Adipocyte (in vitro differentiated cells): ENCODE results near the gene LAMA3.
"Not testable (repeated sequence)": the region's sequence is repeated elsewhere in the genome, so short reads cannot be mapped to it uniquely, and the experiment has no call there.

ENCODE experiments used
- DNase-seq: peaks from one replicate; pipeline ENCODE4 v3.0.0-alpha.2; 2015; ENCODE audit warnings: low read depth
- H3K27me3 ChIP-seq: replicated peaks from 2 replicates; pipeline ENCODE4 v1.7.0; 2013; ENCODE audit warnings: mild to moderate bottlenecking, low read length, moderate library complexity; ENCODE audit not compliant: control insufficient read depth, insufficient read depth
- H3K36me3 ChIP-seq: 2 replicates; pipeline ENCODE4 v1.7.0; 2013; ENCODE audit warnings: low read length, mild to moderate bottlenecking, moderate library complexity; ENCODE audit not compliant: control insufficient read depth, insufficient read depth, severe bottlenecking
- H3K4me1 ChIP-seq: 2 replicates; pipeline ENCODE4 v1.7.0; 2013; ENCODE audit warnings: mild to moderate bottlenecking, low read length, moderate library complexity; ENCODE audit not compliant: control insufficient read depth, insufficient read depth
- H3K4me3 ChIP-seq: 2 replicates; pipeline ENCODE4 v1.7.0; 2013; ENCODE audit warnings: mild to moderate bottlenecking, low read length, moderate library complexity
- H3K9ac ChIP-seq: 2 replicates; pipeline ENCODE4 v1.7.0; 2013; ENCODE audit warnings: mild to moderate bottlenecking, low read length, moderate library complexity
- H3K9me3 ChIP-seq: 2 replicates; pipeline ENCODE4 v1.7.0; 2013; ENCODE audit warnings: mild to moderate bottlenecking, low read length, moderate library complexity; ENCODE audit not compliant: control insufficient read depth

Gene LAMA3

DNA sequence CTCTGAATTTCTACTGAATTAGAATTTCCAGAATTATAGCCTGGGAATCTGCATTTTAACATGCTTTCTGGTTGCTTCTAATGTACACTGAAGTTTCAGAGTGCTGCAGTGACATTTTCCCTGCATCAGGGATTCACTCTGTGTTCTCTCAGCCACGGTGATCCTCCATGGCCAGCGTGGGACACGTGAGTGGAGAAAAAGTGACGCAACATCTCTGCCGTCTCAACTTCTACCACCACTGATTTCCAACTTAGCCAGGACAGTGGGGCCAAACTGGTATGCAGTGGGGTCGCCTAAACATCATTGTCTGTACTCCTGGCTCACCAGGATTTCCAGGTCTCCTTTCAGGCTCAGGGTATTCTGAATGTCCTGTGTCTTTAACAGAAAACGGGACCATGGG, 44.6 kb downstream of the LAMA3 start:
- DNase-seq: no peak
- peaks cover 7% of the 10 kb centered on the region for H3K27me3 ChIP-seq
- no peak overlapping the region for H3K4me3 ChIP-seq
- no peak overlapping the region for H3K9ac ChIP-seq
- no peaks in the 10 kb centered on the region for H3K9me3 ChIP-seq
- H3K36me3 ChIP-seq: no peaks in the 10 kb centered on the region
- peaks cover 6% of the 10 kb centered on the region for H3K4me1 ChIP-seq

DNA sequence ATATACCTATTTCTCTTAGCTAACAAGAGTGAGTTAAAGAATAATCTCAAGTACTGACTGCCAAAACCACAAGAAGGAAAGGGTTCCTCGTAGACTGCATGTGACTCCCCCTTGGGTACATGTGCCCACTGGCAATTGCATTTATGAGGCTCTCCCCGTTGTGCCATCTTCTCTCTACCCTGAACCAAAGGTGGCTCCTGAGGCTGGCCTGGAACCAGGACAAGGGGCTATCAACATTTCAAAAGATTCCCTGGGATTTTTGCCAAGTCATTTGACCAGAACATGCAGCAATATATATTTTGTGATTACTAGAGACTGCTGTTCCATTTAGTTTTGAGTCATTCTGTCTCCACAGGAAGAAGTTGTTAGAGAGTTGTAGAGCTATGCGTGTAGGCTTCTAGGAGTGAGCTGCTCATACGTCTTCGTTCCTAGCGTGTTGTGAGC, 45.8 kb downstream of the LAMA3 start:
- H3K9me3 ChIP-seq: no peaks in the 10 kb centered on the region

DNA sequence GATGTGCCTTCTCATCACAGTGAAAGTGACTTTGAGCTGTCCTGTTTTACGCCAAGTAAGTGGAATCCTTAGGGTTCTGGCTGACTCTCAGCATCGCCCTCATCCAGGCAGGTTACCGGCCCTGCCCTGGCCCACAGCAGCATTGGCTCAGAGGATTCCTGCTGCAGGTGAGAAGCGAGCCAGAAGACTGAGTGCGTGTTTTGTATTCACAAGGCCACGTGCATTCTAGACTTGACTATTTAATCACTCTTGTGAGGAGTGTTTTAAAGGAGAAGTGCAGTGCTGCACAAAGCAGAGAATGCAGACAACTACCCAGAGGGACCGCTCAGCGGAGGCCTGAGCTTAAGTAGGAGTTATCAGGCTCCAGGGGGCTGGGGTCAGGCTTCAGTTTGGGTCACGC, 48.3 kb downstream of the LAMA3 start:
- no peaks in the 10 kb centered on the region for H3K36me3 ChIP-seq
- no peaks in the 10 kb centered on the region for H3K9me3 ChIP-seq
- H3K27me3 ChIP-seq: peaks cover 7% of the 10 kb centered on the region
- no peak overlapping the region for H3K4me3 ChIP-seq
- no peak overlapping the region for H3K9ac ChIP-seq
- no peak for DNase-seq
- H3K4me1 ChIP-seq: peaks cover 16% of the 10 kb centered on the region

More for the DNA sequence above, 45.8 kb downstream of the LAMA3 start:
- H3K27me3 ChIP-seq: peaks cover 7% of the 10 kb centered on the region
- H3K36me3 ChIP-seq: no peaks in the 10 kb centered on the region
- peak; percentile 48 for DNase-seq
- peaks cover 9% of the 10 kb centered on the region for H3K4me1 ChIP-seq
- no peak overlapping the region for H3K4me3 ChIP-seq
- no peak overlapping the region for H3K9ac ChIP-seq

DNA sequence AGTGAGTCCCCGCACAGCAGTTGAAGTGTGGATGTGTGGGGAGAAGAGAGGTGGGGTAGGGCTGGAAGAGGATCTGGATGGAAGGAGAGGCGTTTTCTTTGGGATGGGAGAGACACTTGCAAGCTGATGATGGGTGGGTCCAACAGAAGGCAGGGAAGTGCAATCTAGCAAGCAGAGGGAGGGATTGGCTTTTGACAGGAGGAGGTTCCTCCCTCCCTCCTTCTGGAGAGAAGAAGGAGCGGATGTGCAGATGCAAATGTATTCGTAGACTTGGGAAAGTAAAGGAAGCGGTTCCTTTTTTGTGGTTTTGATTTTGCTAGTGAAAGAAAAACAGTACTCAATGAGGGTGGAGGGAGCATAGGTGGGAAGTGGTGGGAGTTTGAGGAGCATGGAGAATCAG, 48.9 kb downstream of the LAMA3 start:
- Histone ChIP-seq H3K36me3 (no peaks in the 10 kb centered on the region), H3K9ac (no peak overlapping the region), H3K27me3 (peaks cover 7% of the 10 kb centered on the region), H3K4me3 (no peak overlapping the region), H3K9me3 (no peaks in the 10 kb centered on the region), H3K4me1 (peaks cover 16% of the 10 kb centered on the region)
- DNase-seq: no peak

DNA sequence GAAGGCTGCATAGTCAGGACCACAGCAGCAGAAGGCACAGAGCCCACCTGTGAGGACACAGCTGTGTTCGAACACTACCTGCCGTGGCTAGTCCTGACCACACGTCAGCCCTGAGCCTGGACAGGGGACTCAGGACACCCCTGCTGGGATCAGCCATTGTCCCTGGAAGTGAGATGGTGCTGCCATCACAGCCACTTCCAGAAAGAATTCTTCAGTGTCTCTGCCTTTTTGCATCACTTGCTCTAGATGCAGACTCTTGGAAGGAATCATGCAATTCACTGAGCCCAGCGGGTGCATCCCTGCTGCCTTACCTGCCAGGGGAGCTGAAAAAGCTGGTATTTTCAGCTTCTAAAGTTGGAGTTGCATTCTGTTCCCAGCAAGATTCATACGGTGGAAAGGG, 49.3 kb downstream of the LAMA3 start:
- Histone ChIP-seq H3K27me3 (peaks cover 7% of the 10 kb centered on the region), H3K9me3 (no peaks in the 10 kb centered on the region), H3K36me3 (no peaks in the 10 kb centered on the region), H3K4me1 (peaks cover 16% of the 10 kb centered on the region), H3K9ac (no peak overlapping the region), H3K4me3 (no peak overlapping the region)
- DNase-seq: no peak

DNA sequence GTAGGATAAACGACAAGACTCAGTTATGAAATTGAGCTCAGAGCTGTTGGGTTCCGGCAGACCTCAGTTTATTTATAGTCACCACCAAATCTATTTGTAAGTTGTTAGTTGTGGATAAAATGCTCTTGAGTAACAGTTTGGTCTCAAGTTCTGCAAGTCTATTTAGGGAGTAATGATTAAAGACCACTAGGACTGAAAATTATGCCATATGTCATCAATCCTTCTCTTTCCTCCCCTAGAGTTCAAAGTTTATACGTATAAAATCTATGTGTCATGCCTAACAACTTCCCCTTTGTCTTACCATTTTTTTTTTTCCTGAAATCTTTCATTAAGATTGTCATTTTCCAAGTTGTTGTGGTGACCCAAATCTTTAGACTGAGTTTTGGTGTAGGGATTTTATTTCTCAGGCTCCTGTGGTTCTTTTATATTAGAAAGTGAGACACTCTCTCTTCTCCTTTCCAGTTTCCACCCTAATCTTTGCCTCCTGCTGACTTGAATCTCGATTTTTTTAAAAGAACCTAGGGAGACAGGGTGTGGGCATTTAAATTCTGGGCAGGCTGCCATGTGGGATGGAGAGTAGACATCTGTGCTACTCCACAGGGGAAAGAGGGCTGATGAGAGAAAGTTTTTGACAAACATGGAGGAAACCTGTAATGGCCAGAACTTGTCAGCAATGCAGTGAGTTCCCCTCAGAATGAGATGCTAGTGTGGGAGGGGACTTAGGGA, 51.0 kb downstream of the LAMA3 start:
- peaks cover 7% of the 10 kb centered on the region for H3K27me3 ChIP-seq
- H3K4me3 ChIP-seq: no peak overlapping the region
- H3K4me1 ChIP-seq: peaks cover 14% of the 10 kb centered on the region
- H3K36me3 ChIP-seq: no peaks in the 10 kb centered on the region
- no peaks in the 10 kb centered on the region for H3K9me3 ChIP-seq
- DNase-seq: peak; percentile 76
- H3K9ac ChIP-seq: no peak overlapping the region

DNA sequence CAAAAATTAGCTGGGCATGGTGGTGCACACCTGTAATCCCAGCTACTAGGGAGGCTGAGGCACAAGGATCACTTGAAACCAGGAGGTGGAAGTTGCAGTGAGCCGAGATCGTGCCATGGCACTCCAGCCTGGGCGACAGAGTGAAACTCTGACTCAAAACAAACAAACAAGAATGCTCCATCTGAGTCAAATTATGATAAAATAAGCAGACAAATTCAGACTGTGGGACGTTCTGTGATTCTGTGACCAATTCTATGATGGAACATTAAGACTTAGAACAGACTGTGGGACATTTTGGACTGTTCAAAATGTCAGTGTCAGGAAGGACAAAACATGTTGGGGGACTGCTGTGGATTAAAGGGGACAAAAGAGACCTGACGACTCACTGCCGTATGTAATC, 52.7 kb downstream of the LAMA3 start:
- H3K36me3 ChIP-seq, H3K9me3 ChIP-seq, H3K27me3 ChIP-seq, H3K9ac ChIP-seq, H3K4me3 ChIP-seq: not testable (repeated sequence)
- peak; percentile 32 for DNase-seq
- peaks cover 10% of the 10 kb centered on the region for H3K4me1 ChIP-seq

DNA sequence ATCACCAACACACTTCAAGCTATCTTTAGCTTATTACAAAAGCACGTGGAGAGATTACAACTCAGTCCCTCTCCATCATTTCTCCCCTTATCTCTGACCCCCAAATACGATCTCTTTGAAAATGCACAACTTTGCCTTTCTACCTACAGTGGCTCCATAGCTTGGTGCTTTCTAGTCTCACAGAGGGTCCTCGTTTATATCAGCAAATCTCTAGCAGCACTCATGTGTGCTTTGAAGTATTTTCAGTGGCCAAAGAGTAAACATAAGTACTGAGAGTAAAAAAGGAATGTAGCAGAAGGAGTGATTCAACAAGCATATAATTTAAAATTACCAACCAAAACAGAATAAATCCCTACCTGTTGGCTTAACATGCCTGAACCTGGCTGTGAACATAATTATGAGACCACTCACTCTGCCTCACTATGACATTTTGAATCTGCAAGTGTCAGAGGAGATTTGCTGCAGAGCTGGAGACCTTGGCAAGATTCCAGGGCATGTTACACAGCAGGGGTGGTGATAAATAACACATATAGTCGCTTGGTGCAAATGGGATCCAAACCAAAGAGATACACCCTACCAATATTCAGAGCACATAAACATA, 54.6 kb downstream of the LAMA3 start:
- Histone ChIP-seq H3K36me3 (no peaks in the 10 kb centered on the region), H3K9me3 (no peaks in the 10 kb centered on the region), H3K4me3 (no peak overlapping the region), H3K9ac (no peak overlapping the region), H3K4me1 (peaks cover 10% of the 10 kb centered on the region), H3K27me3 (no peaks in the 10 kb centered on the region)
- DNase-seq: no peak

DNA sequence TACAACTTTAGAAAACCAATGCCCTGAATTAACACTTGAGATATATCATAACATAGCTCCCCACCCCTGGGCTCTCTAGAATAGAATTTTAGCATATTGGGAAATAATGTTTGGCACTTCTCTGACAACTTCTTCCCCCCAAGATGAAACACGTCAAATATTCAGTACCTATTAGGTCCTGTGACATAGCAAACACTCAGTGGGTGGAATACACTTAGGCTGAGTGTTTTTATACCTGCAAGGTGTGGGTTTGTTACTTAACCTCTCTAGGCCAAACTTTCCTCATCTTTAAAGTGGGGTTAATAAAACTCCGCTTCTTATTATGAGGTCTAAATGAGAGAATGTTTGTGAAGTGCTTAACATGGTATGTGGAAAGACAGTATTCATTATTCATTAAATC, 56.1 kb downstream of the LAMA3 start:
- Histone ChIP-seq H3K36me3 (no peaks in the 10 kb centered on the region), H3K9ac (no peak overlapping the region), H3K4me1 (peaks cover 4% of the 10 kb centered on the region), H3K27me3 (no peaks in the 10 kb centered on the region), H3K9me3 (no peaks in the 10 kb centered on the region), H3K4me3 (no peak overlapping the region)
- DNase-seq: no peak

DNA sequence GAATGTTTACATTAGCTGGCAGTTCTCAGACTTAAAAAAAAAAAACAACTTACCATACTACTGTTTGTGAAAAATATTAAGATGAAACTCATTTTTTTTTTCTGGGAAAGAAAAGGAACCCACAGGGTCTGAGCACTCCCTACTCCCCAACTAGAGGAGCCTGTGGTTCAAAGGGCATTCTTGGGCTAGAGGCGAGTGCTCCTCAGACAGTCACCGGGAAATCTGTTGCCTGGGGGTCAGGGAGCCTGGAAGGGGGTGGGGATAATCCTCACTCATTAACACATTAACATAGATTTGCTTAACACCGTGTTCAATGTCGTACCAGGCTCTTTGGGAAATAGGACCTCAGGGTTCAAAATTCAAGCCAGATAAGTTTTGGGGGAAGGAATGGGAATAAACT, 57.6 kb downstream of the LAMA3 start:
- H3K9me3 ChIP-seq: no peaks in the 10 kb centered on the region
- no peaks in the 10 kb centered on the region for H3K36me3 ChIP-seq
- no peaks in the 10 kb centered on the region for H3K27me3 ChIP-seq
- no peaks in the 10 kb centered on the region for H3K4me1 ChIP-seq
- no peak overlapping the region for H3K4me3 ChIP-seq
- no peak for DNase-seq
- no peak overlapping the region for H3K9ac ChIP-seq

DNA sequence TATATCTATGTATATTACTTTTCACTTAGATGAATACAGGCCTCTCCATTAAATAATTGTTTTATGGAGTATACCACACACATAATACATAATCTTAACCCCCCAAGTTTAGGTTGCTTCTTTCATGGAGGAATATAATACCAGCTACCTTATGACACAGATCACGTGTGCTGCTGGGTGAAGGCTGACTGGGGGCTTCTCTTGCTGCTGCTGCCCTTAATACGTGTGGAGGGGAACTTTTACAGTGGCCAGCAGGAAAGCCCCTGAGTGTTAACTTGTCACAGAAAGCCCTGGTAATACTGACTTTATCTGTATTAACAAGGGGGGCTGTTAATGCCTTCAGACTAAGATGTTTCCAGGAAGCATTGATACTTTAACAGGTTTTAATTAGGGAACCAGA, 63.1 kb downstream of the LAMA3 start:
- Histone ChIP-seq H3K36me3 (no peaks in the 10 kb centered on the region), H3K27me3 (no peaks in the 10 kb centered on the region), H3K9me3 (no peaks in the 10 kb centered on the region), H3K4me3 (no peak overlapping the region), H3K4me1 (peaks cover 9% of the 10 kb centered on the region), H3K9ac (no peak overlapping the region)
- DNase-seq: no peak

DNA sequence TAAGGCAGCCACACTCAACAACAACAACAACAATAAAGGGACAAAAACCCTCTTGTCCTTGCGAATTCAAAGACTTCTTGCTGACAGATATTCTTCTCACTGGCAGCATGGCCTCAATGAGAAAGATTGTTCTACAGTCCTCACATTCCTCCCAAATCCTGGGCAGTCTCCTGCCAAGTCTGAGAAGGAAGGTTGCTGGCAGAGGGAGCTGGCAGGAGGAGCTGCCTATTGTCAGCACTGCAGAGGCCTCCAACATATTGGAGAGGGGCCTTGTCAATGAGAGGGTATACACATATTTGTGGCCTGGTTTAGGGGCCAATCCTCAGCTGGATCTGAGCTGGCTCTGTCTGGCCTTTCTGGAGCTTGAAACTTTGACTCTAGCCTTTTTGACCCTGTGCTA, 63.5 kb downstream of the LAMA3 start:
- DNase-seq: peak; percentile 78
- Histone ChIP-seq H3K4me3 (no peak overlapping the region), H3K9ac (no peak overlapping the region), H3K9me3 (no peaks in the 10 kb centered on the region), H3K36me3 (no peaks in the 10 kb centered on the region), H3K27me3 (no peaks in the 10 kb centered on the region), H3K4me1 (peaks cover 9% of the 10 kb centered on the region)
